T-cell (primary cell): ENCODE measurements around the gene TRPC4AP. TPM values are rescaled to one million over a fixed set of nuclear protein-coding genes. Genes with fewer than 3 reads are reported as not detected.

Source experiments
- ATAC-seq, 4 experiments: fragments of 200-7000 bp in 3 of 4; fragments of 150-1000 bp in 1 of 4; cut with Tn5 transposase; replicated peaks in 1 of 4; 1 replicate in 3 of 4; 2 replicates in 1 of 4; pipeline ENCODE4 v1.10.0; 2021; ENCODE audit warnings: moderate library complexity in 3 of 4, mild to moderate bottlenecking in 2 of 4, moderate number of reproducible peaks in 1 of 4
- CTCF ChIA-PET, 2 donors: fragments of 300-600 bp; sonication (Branson Sonifier 250); formaldehyde crosslinking; loops; one replicate each; lab custom pipeline; 2022; ENCODE audit warnings: antibody characterized with exemption in 2 of 2; lab: Charles Lee
- POLR2A ChIA-PET, 2 donors: fragments of 300-600 bp; sonication (Branson Sonifier 250); formaldehyde crosslinking; loops; one replicate each; lab custom pipeline; 2022; ENCODE audit warnings: antibody characterized with exemption in 2 of 2; lab: Charles Lee
- DNase-seq, 35 experiments: peaks; one replicate each; pipeline versions ENCODE4 v3.0.0 to v3.0.0-alpha.2; 2013 to 2023
- H3K27ac ChIP-seq: one replicate; pipeline ENCODE4 v1.5.1; 2013; ENCODE audit warnings: low read length
- H3K27me3 ChIP-seq, 2 experiments: replicated peaks in 1 of 2; 1 replicate in 1 of 2; 2 replicates in 1 of 2; pipeline versions ENCODE4 v1.6.1 to v1.7.0; 2013; ENCODE audit warnings: low read length in 1 of 2, mixed read lengths in 1 of 2; ENCODE audit not compliant: control insufficient read depth in 2 of 2, insufficient read depth in 2 of 2; ENCODE audit errors: extremely low read depth in 1 of 2
- H3K36me3 ChIP-seq, 2 donors: 1 replicate in 1 of 2; 2 replicates in 1 of 2; pipeline versions ENCODE4 v1.6.1 to v1.7.0; 2013; ENCODE audit warnings: low read length in 1 of 2; ENCODE audit not compliant: control insufficient read depth in 2 of 2, insufficient read depth in 1 of 2; ENCODE audit errors: extremely low read depth in 1 of 2
- H3K4me1 ChIP-seq, 2 experiments: 1 replicate in 1 of 2; 2 replicates in 1 of 2; pipeline versions ENCODE4 v1.6.1 to v1.7.0; 2013; ENCODE audit warnings: low read length in 2 of 2, mixed read lengths in 1 of 2; ENCODE audit not compliant: insufficient read depth in 2 of 2, control insufficient read depth in 1 of 2; ENCODE audit errors: extremely low read depth in 1 of 2
- H3K4me3 ChIP-seq, 2 donors: 1 replicate in 1 of 2; 2 replicates in 1 of 2; pipeline versions ENCODE4 v1.5.1 to v1.7.0; 2013; ENCODE audit warnings: mild to moderate bottlenecking in 2 of 2, low read length in 1 of 2, moderate library complexity in 1 of 2; ENCODE audit not compliant: control insufficient read depth in 1 of 2; ENCODE audit errors: extremely low read depth in 1 of 2
- H3K9me3 ChIP-seq: 2 replicates; pipeline ENCODE4 v1.7.0; 2013
- H3K27ac Mint-ChIP-seq, 2 donors: one replicate each; pipeline ENCODE4 v1.8.0; 2020 to 2021; ENCODE audit warnings: mild to moderate bottlenecking in 2 of 2, mixed read lengths in 2 of 2
- H3K27me3 Mint-ChIP-seq, 2 donors: one replicate each; pipeline ENCODE4 v1.8.0; 2021 to 2022; ENCODE audit warnings: mixed read lengths in 2 of 2
- H3K36me3 Mint-ChIP-seq: one replicate; pipeline ENCODE4 v1.8.0; 2021; ENCODE audit warnings: mixed read lengths
- H3K4me1 Mint-ChIP-seq, 3 donors: one replicate each; pipeline ENCODE4 v1.8.0; 2020 to 2022; ENCODE audit warnings: mixed read lengths in 3 of 3, mild to moderate bottlenecking in 1 of 3
- H3K4me3 Mint-ChIP-seq, 3 donors: one replicate each; pipeline ENCODE4 v1.8.0; 2020 to 2022; ENCODE audit warnings: mild to moderate bottlenecking in 3 of 3, mixed read lengths in 3 of 3, moderate library complexity in 3 of 3
- H3K9me3 Mint-ChIP-seq, 3 donors: one replicate each; pipeline ENCODE4 v1.8.0; 2020 to 2022; ENCODE audit warnings: mixed read lengths in 3 of 3
- WGBS: methylation state at CpG from one replicate; pipeline ENCODE4 v1.1.5; 2013; ENCODE audit warnings: missing lambda C conversion rate; ENCODE audit not compliant: insufficient coverage; 5-methylcytosine and 5-hydroxymethylcytosine counted together
- total RNA-seq, 35 experiments: library from RNA in 6 of 35; stranded (reverse) in 6 of 35; fragments of 120-200 nt in 1 of 35; gene quantifications; one replicate each; pipeline versions ENCODE4 v1.2.1 to v1.2.4 and lab custom pipeline; 2013 to 2026

The TRPC4AP gene
- total RNA-seq, 5 donors from 2014 or later (not counting 1 experiment from before 2014, with no cell fraction given), result 56.3 to 65.5 (median 63.5) TPM

DNA sequence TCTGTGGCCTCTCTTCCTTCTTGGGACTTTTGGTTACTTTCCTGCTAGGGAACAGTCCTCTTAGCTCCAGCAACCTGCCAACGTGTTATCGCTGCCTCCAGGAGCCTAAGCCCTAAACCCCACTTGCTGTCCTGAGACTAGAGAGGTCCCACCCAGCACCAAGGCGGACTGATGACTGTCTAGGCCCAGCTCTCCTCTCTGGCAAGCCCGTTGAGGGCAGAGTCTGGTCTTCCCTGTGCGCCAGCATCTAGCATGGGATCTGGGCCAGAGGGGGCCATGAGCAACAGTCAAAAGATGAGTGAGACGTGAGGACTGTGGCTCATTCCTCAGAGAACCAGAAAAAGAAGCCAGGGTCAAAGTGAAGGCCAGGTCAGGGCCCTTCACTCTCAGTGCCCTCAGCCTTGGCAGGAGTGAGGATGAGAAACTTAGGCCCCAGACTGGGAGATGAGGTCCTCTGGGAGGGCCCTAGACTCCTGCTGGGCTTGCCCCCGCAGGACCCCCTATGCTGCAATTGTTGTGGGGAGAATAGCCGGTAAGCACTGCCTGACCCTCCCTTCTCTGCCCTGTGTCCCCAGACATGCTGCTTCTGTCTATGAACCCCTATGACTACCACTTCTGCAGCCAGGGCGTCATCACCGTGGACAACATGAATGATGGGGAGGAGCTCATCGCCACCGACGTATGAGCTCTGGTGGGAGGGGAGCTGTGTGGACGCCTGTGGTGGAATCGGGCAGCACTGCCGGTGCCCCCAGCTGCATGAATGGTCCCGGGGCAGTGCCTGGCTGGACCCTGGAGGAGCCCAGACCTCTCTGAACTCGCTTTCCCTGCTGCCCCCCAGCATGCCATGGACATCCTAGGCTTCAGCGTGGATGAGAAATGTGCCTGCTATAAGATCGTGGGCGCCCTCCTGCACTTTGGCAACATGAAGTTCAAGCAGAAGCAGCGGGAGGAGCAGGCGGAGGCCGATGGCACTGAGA lies 106.0 kb downstream of the TRPC4AP start:
- 82% methylated on average over 19 of the region's 24 CpGs for WGBS
- Mint-ChIP-seq H3K27ac (no peak overlapping the region), H3K4me1 (no peaks in the 10 kb centered on the region), H3K9me3 (no peaks in the 10 kb centered on the region), H3K4me3 (no peak overlapping the region), H3K36me3 (no peaks in the 10 kb centered on the region), H3K27me3 (peaks cover 3 to 17% of the 10 kb centered on the region in 2 donors)
- Histone ChIP-seq H3K4me3 (no peak overlapping the region), H3K27me3 (peaks cover 0 to 34% of the 10 kb centered on the region in 2 experiments), H3K4me1 (no peaks in the 10 kb centered on the region), H3K9me3 (no peaks in the 10 kb centered on the region), H3K36me3 (no peaks in the 10 kb centered on the region), H3K27ac (no peak overlapping the region)
- DNase-seq (no peak), ATAC-seq (no peak)
- ChIA-PET CTCF (no interaction called here), POLR2A (interaction anchor here in 1 of 2 donors (0.8 kb wide), 1 partner anchor 1464 kb away, joined by 3 read pairs; no protein-coding TSS in a partner anchor)

- Mint-ChIP-seq H3K27me3 (peaks cover 6 to 23% of the 10 kb centered on the region in 2 donors), H3K9me3 (no peaks in the 10 kb centered on the region), H3K36me3 (no peaks in the 10 kb centered on the region), H3K27ac (no peak overlapping the region), H3K4me3 (no peak overlapping the region), H3K4me1 (no peaks in the 10 kb centered on the region)
- Histone ChIP-seq H3K36me3 (no peaks in the 10 kb centered on the region), H3K9me3 (no peaks in the 10 kb centered on the region), H3K4me1 (no peaks in the 10 kb centered on the region), H3K27ac (no peak overlapping the region), H3K27me3 (peaks cover 0 to 42% of the 10 kb centered on the region in 2 experiments), H3K4me3 (no peak overlapping the region)
- CTCF ChIA-PET, result no interaction called here
- 74% methylated on average over 16 of the region's 25 CpGs for WGBS
- ATAC-seq, result no peak
- POLR2A ChIA-PET, result interaction anchor here in 1 of 2 donors (0.8 kb wide), 1 partner anchor 1464 kb away, joined by 3 read pairs; no protein-coding TSS in a partner anchor
- DNase-seq, result no peak
Observed at GRCh38 chr20:34985461-34986310, 106.9 kb downstream of the TRPC4AP start.

DNA sequence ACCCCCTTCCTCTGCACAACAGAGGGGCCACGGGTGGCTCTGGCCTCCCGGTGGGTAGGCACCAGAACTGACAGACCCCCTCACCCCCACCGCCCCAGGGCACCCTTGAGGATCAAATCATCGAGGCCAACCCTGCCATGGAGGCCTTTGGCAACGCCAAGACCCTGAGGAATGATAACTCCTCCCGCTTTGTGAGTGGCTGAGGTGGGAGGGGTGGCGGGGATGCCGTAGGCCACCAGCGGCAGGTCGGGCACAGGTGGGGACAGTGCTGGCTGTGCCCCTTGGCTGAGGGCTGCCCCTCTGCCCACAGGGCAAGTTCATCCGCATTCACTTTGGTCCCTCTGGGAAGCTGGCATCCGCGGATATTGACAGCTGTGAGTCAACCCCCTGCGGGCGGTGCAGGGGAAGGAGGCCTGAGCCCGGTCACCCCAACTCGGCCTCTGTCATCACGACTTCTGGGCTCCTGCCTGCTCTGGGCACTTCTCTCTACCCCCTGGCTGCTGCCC lies 107.8 kb downstream of the TRPC4AP start:
- ChIA-PET POLR2A (interaction anchor here in 1 of 2 donors (0.5 kb wide), 1 partner anchor 91 kb away, joined by 3 read pairs; no protein-coding TSS in a partner anchor), CTCF (no interaction called here)
- no peak for DNase-seq

DNA sequence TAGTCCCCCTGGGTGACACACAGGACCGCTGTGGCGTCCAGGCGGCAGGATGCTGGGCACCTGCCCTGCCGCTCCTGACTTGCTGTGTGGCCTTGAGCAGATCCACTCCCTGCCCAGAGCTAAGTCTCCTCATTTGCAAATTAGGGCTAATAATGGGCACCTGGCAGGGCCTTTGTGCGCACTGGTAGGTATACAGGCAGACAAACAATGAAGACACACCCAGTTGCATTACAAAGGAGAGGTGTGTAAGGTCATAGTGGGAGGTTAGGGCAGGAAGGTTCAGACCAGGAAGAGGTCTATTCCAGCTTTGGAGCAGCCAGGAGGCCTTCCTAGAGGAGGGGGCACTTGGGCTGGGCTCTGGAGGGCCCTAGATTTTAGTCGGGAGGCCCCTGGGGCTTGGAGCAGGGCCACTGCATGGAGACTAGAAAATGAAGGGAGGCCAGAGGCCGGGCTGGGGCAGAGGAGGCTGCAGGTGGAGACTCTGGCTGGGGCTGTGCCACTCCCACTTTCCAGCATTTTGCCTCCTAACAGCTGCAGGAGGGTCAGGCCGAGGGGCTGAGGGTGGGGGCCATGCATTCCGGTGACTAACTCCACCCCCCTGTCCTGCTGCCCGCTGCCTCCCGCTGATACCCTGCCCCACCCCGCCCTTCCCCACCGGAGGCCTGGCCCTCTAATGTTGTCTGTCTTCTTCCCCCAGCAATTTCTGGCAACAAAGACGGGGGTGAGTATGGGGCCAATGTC lies 108.4 kb downstream of the TRPC4AP start:
- Histone ChIP-seq H3K4me3 (no peak overlapping the region), H3K4me1 (no peaks in the 10 kb centered on the region), H3K36me3 (no peaks in the 10 kb centered on the region), H3K27ac (no peak overlapping the region), H3K27me3 (peaks cover 0 to 56% of the 10 kb centered on the region in 2 experiments), H3K9me3 (no peaks in the 10 kb centered on the region)
- WGBS, result 57% methylated on average over 1 of the region's 14 CpGs
- Mint-ChIP-seq H3K27ac (no peak overlapping the region), H3K27me3 (peaks cover 6 to 23% of the 10 kb centered on the region in 2 donors), H3K4me1 (no peaks in the 10 kb centered on the region), H3K36me3 (no peaks in the 10 kb centered on the region), H3K9me3 (no peaks in the 10 kb centered on the region), H3K4me3 (no peak overlapping the region)
- ATAC-seq (no peak), DNase-seq (no peak)
- POLR2A ChIA-PET, result no interaction called here
- CTCF ChIA-PET, result no interaction called here

More for the DNA sequence above, 107.8 kb downstream of the TRPC4AP start:
- H3K9me3 ChIP-seq, result no peaks in the 10 kb centered on the region
- Mint-ChIP-seq H3K36me3 (no peaks in the 10 kb centered on the region), H3K27me3 (peaks cover 6 to 23% of the 10 kb centered on the region in 2 donors), H3K9me3 (no peaks in the 10 kb centered on the region), H3K27ac (no peak overlapping the region), H3K4me1 (no peaks in the 10 kb centered on the region), H3K4me3 (no peak overlapping the region)
- WGBS, result 79% methylated on average over 12 of the region's 18 CpGs
- peaks cover 0 to 51% of the 10 kb centered on the region in 2 experiments for H3K27me3 ChIP-seq
- no peak for ATAC-seq
- no peaks in the 10 kb centered on the region for H3K36me3 ChIP-seq
- no peak overlapping the region for H3K27ac ChIP-seq
- H3K4me1 ChIP-seq, result no peaks in the 10 kb centered on the region
- H3K4me3 ChIP-seq, result no peak overlapping the region

GRCh38 chr20:34983089-34983820 lies 109.4 kb downstream of the TRPC4AP start:
- no peak for DNase-seq
- ChIA-PET POLR2A (no interaction called here), CTCF (no interaction called here)
- no peaks in the 10 kb centered on the region for H3K36me3 ChIP-seq
- WGBS, result 50% methylated on average over 1 of the region's 5 CpGs
- Mint-ChIP-seq H3K4me1 (no peaks in the 10 kb centered on the region), H3K4me3 (no peak overlapping the region), H3K36me3 (no peaks in the 10 kb centered on the region), H3K27ac (no peak overlapping the region), H3K27me3 (peaks cover 6 to 27% of the 10 kb centered on the region in 2 donors), H3K9me3 (no peaks in the 10 kb centered on the region)
- no peak for ATAC-seq
- peaks cover 0 to 61% of the 10 kb centered on the region in 2 experiments for H3K27me3 ChIP-seq
- H3K27ac ChIP-seq, result no peak overlapping the region
- no peaks in the 10 kb centered on the region for H3K4me1 ChIP-seq
- H3K9me3 ChIP-seq, result no peaks in the 10 kb centered on the region
- no peak overlapping the region for H3K4me3 ChIP-seq
